Kidney (tissue), 14 donors: ENCODE data around the gene NDUFA8. TPM values are rescaled to one million over a fixed set of nuclear protein-coding genes. Genes with fewer than 3 reads are reported as not detected.

ENCODE experiments used
- DNase-seq, 5 donors: peaks; one replicate each; pipeline ENCODE4 v3.0.0-alpha.2; 2013 to 2020
- FAIRE-seq: peaks from 2 replicates; lab custom pipeline; 2012; peaks lifted over from hg19 to GRCh38; lab: Jason Lieb, UNC
- H3K27ac ChIP-seq, 2 donors: one replicate each; pipeline ENCODE4 v1.7.0; 2013; ENCODE audit warnings: low read depth in 2 of 2, low read length in 2 of 2, inconsistent platforms in 1 of 2
- H3K27me3 ChIP-seq: one replicate; pipeline ENCODE4 v1.7.1; 2013; ENCODE audit warnings: low read length, inconsistent platforms; ENCODE audit not compliant: control insufficient read depth, insufficient read depth
- H3K36me3 ChIP-seq, 3 donors: one replicate each; pipeline versions ENCODE4 v1.7.0 to v1.7.1; 2013; ENCODE audit warnings: low read length in 3 of 3, control low read depth in 1 of 3, inconsistent platforms in 1 of 3; ENCODE audit not compliant: insufficient read depth in 3 of 3, control insufficient read depth in 2 of 3
- H3K4me1 ChIP-seq, 3 donors: one replicate each; pipeline versions ENCODE4 v1.7.0 to v1.7.1; 2013; ENCODE audit warnings: low read length in 3 of 3, inconsistent platforms in 1 of 3, low read depth in 1 of 3; ENCODE audit not compliant: control insufficient read depth in 2 of 3, insufficient read depth in 2 of 3
- H3K4me3 ChIP-seq, 3 donors: one replicate each; pipeline versions ENCODE4 v1.7.0 to v1.8.1; 2013; ENCODE audit warnings: low read length in 3 of 3, control low read depth in 1 of 3, inconsistent platforms in 1 of 3
- H3K9ac ChIP-seq, 3 donors: one replicate each; pipeline versions ENCODE4 v1.7.0 to v1.7.1; 2013; ENCODE audit warnings: low read length in 3 of 3, control low read depth in 1 of 3, inconsistent platforms in 1 of 3
- H3K9me3 ChIP-seq, 3 donors: one replicate each; pipeline versions ENCODE4 v1.7.0 to v1.7.1; 2013; ENCODE audit warnings: low read length in 3 of 3, control low read depth in 1 of 3, inconsistent platforms in 1 of 3; ENCODE audit not compliant: control insufficient read depth in 2 of 3, insufficient read depth in 1 of 3
- CTCF ChIP-seq: IDR thresholded peaks from 3 replicates; pipeline ENCODE4 v1.5.1; 2012; ENCODE audit warnings: mild to moderate bottlenecking, moderate library complexity, borderline replicate concordance; ENCODE audit not compliant: insufficient read depth; ENCODE audit errors: extremely low read depth
- intact Hi-C: fragments of 100-400 bp; cut with DNase I; formaldehyde crosslinking; loops from one replicate; pipeline ENCODE4 v1.11.1; 2022
- polyA plus RNA-seq: library from polyadenylated mRNA; stranded (reverse); fragments of 350-450 nt; fragmentation: Illumina TruSeq; extraction: RNeasy Lipid Tissue Mini Kit (QIAGEN cat#74804); gene quantifications from one replicate; pipeline ENCODE4 v1.2.3, GENCODE V29; 2014; ENCODE audit warnings: low read depth, low replicate concordance; ENCODE audit not compliant: insufficient read depth
- total RNA-seq: library from RNA; stranded (reverse); fragmentation: NEBNext Ultra II Directional; extraction: Animal tissue kit (Norgen Biotek cat#: 25700); gene quantifications from one replicate; pipeline ENCODE4 v1.2.1, GENCODE V29; 2021
- donor health status: control.
- donor health status: control.
- donor health status: control.
- donor health status: control.
- donor health status: control.
- donor health status: DM: yes; HTN: yes; CAD: no.
- donor health status: Normal renal cell carcinoma (clear cell type).

The NDUFA8 gene
- total and polyA plus RNA-seq, 2 donors from 2014 or later, result 42.5 to 264 TPM

- no peak overlapping the region for H3K27ac ChIP-seq
- DNase-seq (peak in 1 of 5 donors; percentile 75), FAIRE-seq (no peak)
- H3K4me1 ChIP-seq, result peaks cover 0 to 6% (median 0%) of the 10 kb centered on the region in 3 donors
- no peak for TF ChIP-seq CTCF
- intact Hi-C loops, result loop anchor here (5.0 kb wide), 1 partner anchor 231 kb away; no protein-coding TSS in a partner anchor
- no peak overlapping the region for H3K9ac ChIP-seq
- H3K36me3 ChIP-seq, result no peaks in the 10 kb centered on the region
- no peaks in the 10 kb centered on the region for H3K9me3 ChIP-seq
- H3K4me3 ChIP-seq, result no peak overlapping the region
- peaks cover 10% of the 10 kb centered on the region for H3K27me3 ChIP-seq
Measured at GRCh38 chr9:122121391-122121790, 38.2 kb downstream of the NDUFA8 start.

DNA sequence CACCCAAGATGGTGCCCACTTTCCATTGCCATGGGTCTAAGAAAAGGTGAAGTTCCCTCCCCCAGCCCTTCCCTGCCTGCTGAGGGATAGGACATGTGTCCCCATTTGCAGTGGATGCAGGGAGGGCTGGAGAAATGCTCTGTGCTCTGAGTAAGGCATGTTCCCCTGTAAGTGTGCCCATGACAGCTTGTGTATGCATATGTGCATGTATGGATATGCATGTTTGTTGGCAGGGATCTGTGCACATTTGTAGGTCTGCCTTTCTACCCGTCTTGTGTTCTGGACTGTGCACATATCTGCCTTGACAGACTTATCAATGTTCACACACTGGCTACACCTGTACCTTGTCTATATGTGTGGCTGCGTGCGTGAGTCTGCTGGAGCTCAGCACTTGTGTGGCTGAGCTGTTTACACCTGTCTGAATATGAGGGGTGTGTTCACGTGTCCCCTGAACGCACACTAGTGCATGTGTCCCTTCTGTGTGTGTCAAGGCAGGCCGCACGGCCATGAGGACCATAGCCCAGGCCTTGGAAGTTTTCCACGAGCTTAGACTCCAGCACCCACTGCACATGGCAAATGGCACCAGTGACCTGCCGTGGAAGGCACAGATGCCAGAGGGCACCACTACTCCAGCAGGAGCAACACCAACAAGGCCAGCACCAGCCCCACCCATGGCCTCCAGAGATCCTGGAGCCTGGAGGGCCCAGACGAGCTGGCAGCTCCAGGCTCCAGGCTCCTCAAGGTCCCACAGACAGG is 39.1 kb downstream of the NDUFA8 start:
- intact Hi-C loops, result loop anchor here (5.0 kb wide), 1 partner anchor 232 kb away; no protein-coding TSS in a partner anchor
- DNase-seq (peak in 1 of 5 donors; percentile 52), FAIRE-seq (no peak)
- Histone ChIP-seq H3K4me3 (no peak overlapping the region), H3K4me1 (no peaks in the 10 kb centered on the region), H3K27me3 (peaks cover 3% of the 10 kb centered on the region), H3K9ac (no peak overlapping the region), H3K9me3 (no peaks in the 10 kb centered on the region), H3K36me3 (no peaks in the 10 kb centered on the region), H3K27ac (no peak overlapping the region)
- TF ChIP-seq CTCF, result no peak

DNA sequence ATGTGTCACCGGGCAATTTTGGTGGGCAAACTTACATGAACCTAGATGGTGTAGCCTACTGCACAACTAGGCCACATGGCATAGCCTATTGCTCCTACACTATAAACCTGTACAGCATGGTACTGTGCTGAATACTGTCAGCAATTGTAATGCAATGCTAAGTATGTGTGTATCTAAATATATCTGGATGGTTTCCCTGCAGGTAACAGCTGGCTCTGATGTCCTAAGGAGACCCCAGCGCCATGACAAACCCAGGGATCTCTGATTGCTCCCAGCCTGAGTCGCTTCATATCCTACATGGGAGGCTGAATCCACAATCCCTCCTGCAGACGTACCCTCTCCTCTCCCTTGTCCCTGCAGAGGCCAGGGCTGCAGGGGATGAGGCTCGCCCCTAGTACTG is 39.9 kb downstream of the NDUFA8 start:
- Histone ChIP-seq H3K27me3 (no peaks in the 10 kb centered on the region), H3K36me3 (no peaks in the 10 kb centered on the region), H3K4me1 (no peaks in the 10 kb centered on the region), H3K27ac (no peak overlapping the region), H3K4me3 (no peak overlapping the region), H3K9me3 (no peaks in the 10 kb centered on the region), H3K9ac (no peak overlapping the region)
- FAIRE-seq (no peak), DNase-seq (no peak)
- no peak for TF ChIP-seq CTCF
- intact Hi-C loops, result loop anchor here (5.0 kb wide), 1 partner anchor 233 kb away; no protein-coding TSS in a partner anchor
